ENCODE measurements around the gene PPP1R3C. TPM values are rescaled to one million over a fixed set of nuclear protein-coding genes. Genes with fewer than 3 reads are reported as not detected.

Gene PPP1R3C
- total and polyA plus RNA-seq, 2 experiments from 2014 or later: 0.91 to 1.8 TPM

- TF ChIP-seq, protein P1, sequence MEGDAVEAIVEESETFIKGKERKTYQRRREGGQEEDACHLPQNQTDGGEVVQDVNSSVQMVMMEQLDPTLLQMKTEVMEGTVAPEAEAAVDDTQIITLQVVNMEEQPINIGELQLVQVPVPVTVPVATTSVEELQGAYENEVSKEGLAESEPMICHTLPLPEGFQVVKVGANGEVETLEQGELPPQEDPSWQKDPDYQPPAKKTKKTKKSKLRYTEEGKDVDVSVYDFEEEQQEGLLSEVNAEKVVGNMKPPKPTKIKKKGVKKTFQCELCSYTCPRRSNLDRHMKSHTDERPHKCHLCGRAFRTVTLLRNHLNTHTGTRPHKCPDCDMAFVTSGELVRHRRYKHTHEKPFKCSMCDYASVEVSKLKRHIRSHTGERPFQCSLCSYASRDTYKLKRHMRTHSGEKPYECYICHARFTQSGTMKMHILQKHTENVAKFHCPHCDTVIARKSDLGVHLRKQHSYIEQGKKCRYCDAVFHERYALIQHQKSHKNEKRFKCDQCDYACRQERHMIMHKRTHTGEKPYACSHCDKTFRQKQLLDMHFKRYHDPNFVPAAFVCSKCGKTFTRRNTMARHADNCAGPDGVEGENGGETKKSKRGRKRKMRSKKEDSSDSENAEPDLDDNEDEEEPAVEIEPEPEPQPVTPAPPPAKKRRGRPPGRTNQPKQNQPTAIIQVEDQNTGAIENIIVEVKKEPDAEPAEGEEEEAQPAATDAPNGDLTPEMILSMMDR (conservative IDR thresholded peaks at IDR 0.05; ENCODE audit: low read depth in 2 of 2): no peak
- no peak for TF ChIP-seq ZNF114 (CRISPR knock-in tag; IDR thresholded peaks at IDR 0.05)
- no peak for TF ChIP-seq POLR2AphosphoS5 (IDR thresholded peaks at IDR 0.05; ENCODE audit: low read depth)
- no peak for TF ChIP-seq STAT1 (IDR thresholded peaks at IDR 0.05; ENCODE audit: unreplicated experiment)
- TF ChIP-seq, protein P2, sequence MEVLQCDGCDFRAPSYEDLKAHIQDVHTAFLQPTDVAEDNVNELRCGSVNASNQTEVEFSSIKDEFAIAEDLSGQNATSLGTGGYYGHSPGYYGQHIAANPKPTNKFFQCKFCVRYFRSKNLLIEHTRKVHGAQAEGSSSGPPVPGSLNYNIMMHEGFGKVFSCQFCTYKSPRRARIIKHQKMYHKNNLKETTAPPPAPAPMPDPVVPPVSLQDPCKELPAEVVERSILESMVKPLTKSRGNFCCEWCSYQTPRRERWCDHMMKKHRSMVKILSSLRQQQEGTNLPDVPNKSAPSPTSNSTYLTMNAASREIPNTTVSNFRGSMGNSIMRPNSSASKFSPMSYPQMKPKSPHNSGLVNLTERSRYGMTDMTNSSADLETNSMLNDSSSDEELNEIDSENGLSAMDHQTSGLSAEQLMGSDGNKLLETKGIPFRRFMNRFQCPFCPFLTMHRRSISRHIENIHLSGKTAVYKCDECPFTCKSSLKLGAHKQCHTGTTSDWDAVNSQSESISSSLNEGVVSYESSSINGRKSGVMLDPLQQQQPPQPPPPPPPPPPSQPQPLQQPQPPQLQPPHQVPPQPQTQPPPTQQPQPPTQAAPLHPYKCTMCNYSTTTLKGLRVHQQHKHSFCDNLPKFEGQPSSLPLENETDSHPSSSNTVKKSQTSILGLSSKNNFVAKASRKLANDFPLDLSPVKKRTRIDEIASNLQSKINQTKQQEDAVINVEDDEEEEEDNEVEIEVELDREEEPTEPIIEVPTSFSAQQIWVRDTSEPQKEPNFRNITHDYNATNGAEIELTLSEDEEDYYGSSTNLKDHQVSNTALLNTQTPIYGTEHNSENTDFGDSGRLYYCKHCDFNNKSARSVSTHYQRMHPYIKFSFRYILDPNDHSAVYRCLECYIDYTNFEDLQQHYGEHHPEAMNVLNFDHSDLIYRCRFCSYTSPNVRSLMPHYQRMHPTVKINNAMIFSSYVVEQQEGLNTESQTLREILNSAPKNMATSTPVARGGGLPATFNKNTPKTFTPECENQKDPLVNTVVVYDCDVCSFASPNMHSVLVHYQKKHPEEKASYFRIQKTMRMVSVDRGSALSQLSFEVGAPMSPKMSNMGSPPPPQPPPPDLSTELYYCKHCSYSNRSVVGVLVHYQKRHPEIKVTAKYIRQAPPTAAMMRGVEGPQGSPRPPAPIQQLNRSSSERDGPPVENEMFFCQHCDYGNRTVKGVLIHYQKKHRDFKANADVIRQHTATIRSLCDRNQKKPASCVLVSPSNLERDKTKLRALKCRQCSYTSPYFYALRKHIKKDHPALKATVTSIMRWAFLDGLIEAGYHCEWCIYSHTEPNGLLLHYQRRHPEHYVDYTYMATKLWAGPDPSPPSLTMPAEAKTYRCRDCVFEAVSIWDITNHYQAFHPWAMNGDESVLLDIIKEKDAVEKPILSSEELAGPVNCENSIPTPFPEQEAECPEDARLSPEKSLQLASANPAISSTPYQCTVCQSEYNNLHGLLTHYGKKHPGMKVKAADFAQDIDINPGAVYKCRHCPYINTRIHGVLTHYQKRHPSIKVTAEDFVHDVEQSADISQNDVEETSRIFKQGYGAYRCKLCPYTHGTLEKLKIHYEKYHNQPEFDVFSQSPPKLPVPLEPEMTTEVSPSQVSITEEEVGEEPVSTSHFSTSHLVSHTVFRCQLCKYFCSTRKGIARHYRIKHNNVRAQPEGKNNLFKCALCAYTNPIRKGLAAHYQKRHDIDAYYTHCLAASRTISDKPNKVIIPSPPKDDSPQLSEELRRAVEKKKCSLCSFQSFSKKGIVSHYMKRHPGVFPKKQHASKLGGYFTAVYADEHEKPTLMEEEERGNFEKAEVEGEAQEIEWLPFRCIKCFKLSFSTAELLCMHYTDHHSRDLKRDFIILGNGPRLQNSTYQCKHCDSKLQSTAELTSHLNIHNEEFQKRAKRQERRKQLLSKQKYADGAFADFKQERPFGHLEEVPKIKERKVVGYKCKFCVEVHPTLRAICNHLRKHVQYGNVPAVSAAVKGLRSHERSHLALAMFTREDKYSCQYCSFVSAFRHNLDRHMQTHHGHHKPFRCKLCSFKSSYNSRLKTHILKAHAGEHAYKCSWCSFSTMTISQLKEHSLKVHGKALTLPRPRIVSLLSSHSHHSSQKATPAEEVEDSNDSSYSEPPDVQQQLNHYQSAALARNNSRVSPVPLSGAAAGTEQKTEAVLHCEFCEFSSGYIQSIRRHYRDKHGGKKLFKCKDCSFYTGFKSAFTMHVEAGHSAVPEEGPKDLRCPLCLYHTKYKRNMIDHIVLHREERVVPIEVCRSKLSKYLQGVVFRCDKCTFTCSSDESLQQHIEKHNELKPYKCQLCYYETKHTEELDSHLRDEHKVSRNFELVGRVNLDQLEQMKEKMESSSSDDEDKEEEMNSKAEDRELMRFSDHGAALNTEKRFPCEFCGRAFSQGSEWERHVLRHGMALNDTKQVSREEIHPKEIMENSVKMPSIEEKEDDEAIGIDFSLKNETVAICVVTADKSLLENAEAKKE (CRISPR knock-in tag; IDR thresholded peaks at IDR 0.05): no peak
- TF ChIP-seq ZNF331 (CRISPR knock-in tag; IDR thresholded peaks at IDR 0.05; ENCODE audit: low read depth): no peak
Measured at GRCh38 chr10:91610444-91610843, 22.4 kb downstream of the PPP1R3C start (continued).

- Histone ChIP-seq H3K4me1 (ENCODE audit: insufficient read depth) (no peaks in the 10 kb centered on the region), H3K27ac (ENCODE audit: low read depth) (no peak overlapping the region), H3K4me2 (no peak overlapping the region), H3K9me2 (ENCODE audit: insufficient read depth) (no peaks in the 10 kb centered on the region), H3F3A (replicated peaks; ENCODE audit: low read depth) (no peaks in the 10 kb centered on the region), H2AFZ (peak overlapping the region; percentile 54; the same call in 1 of the 2 replicates), H3K36me3 (ENCODE audit: insufficient read depth) (no peaks in the 10 kb centered on the region; the same call in 1 of the 2 replicates), H4K20me1 (replicated peaks; ENCODE audit: insufficient read depth) (no peaks in the 10 kb centered on the region), H3K27me3 (ENCODE audit: insufficient read depth) (no peaks in the 10 kb centered on the region), H3K4me3 (no peak overlapping the region), H3K79me2 (replicated peaks; ENCODE audit: insufficient read depth) (no peaks in the 10 kb centered on the region)
- Mint-ChIP-seq H3K27me3 (ENCODE audit: insufficient read depth, low read depth, poor library complexity) (no peaks in the 10 kb centered on the region), H3K36me3 (ENCODE audit: low read depth) (no peaks in the 10 kb centered on the region), H3K4me3 (no peak overlapping the region), H3K9me3 (peaks cover 5% of the 10 kb centered on the region; the same call in 1 of the 3 replicates), H3K27ac (no peak overlapping the region), H3K4me1 (no peaks in the 10 kb centered on the region; the same call in 2 of the 3 replicates)
- TF ChIP-seq CREB1 (CRISPR knock-in tag; IDR thresholded peaks at IDR 0.05; ENCODE audit: low read depth) (no peak), ZNF114 (CRISPR knock-in tag; IDR thresholded peaks at IDR 0.05) (no peak), EZH2 (IDR thresholded peaks at IDR 0.05; ENCODE audit: low read depth, unreplicated experiment) (no peak), STAT1 (IDR thresholded peaks at IDR 0.05; ENCODE audit: unreplicated experiment) (no peak)
- no peak for DNase-seq (ENCODE audit: low spot score)
- no peak for ATAC-seq
Measured at GRCh38 chr10:91607646-91608403, 25.0 kb downstream of the PPP1R3C start.

All from GM23338 (cell line).